Activated CD4-positive, alpha-beta T cell treated with anti-CD3 and anti-CD28 coated beads, Interleukin-2, Interleukin-4, amounts not matched to agents 100 ng/mL and 50 ng/mL, durations not matched to agents 16 hours and 8 hours (primary cell): ENCODE measurements around the gene KCNMB1.

ENCODE experiments used
- DNase-seq: peaks from one replicate; pipeline ENCODE4 v3.0.0-alpha.2; 2020; ENCODE audit warnings: low spot score

Gene KCNMB1

GRCh38 chr5:170414786-170415185 is 25.6 kb upstream of the KCNMB1 start:
- DNase-seq, result no peak

GRCh38 chr5:170413897-170414296 is 24.7 kb upstream of the KCNMB1 start:
- DNase-seq, result no peak

- DNase-seq, result peak; percentile 40
These were observed 21.9 kb upstream of the KCNMB1 start for GRCh38 chr5:170411100-170411499.

DNA sequence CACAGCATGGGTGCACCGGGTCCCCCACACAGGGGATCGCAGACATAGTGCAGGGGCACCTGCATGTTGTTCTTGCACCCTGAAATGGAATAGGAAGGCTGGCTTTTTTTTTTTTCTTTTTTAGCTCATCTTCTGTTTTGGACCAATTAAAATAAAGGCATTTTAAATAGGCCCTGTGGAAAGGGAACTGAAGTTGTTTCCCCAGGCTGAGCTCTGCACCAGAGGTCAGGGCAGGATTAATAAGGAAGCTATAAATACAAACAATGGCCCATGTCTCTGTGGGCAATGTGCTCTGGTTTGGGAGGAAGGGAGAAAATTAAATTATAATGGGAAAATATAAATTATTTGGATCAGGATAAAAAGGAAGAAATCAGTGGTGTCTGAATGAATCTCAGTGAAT is 21.2 kb upstream of the KCNMB1 start:
- no peak for DNase-seq

DNA sequence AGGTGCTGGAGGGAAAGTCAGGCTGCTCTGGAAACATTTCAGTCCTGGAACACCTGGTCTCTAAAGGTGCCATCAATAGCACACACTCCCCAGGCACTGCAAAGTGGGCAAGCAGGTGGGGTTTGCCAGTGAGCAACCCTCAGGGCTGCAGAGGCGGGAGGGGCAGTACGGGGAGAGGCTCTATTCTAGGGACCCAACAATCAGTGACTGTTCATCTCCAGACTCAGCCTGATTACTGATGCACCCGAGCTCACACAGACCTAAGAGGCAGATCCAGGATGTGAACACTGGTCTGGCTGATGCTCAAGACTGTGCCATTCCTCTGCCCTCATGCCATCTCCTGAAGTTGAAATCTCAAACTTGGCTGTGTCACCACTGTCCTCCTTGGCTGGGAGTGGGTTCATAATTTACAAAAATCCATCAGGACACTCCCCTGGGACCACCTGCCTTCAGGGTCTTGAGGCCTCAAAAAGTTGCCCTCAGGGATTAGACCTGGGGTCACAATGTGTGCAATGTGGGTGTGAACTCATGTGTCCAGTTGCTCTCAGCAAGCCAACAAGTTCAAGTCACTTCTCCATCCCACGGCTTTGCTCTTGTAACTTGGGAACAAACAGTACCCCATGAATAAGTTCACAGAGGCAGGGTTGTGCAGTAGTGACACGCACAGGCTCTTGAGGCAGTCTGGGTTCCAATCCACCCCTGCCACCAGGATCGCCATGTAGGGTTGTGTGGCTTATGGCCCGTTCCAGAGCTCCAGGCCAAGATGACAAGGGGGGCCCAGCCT is 19.9 kb upstream of the KCNMB1 start:
- DNase-seq, result no peak

GRCh38 chr5:170408226-170408625 is 19.1 kb upstream of the KCNMB1 start:
- no peak for DNase-seq

DNA sequence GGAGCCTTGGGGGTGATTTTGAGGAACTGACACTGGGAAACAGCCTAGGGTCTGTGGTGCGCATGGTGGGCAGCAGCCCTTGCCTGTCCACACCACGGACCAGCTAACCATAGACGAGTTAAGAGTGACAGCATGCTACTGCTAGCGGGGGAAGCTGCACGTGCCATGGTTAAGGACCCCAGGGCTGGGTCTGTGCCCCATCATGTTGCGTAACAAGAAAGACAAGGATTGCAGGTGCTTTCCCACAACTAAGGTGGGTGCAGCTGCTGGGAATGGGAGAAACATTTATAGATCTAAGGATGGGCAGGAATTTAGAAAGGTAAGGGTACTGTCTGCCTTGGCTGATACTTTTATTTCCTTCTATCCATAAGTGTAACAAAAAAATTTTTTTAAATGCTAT is 17.9 kb upstream of the KCNMB1 start:
- no peak for DNase-seq

DNA sequence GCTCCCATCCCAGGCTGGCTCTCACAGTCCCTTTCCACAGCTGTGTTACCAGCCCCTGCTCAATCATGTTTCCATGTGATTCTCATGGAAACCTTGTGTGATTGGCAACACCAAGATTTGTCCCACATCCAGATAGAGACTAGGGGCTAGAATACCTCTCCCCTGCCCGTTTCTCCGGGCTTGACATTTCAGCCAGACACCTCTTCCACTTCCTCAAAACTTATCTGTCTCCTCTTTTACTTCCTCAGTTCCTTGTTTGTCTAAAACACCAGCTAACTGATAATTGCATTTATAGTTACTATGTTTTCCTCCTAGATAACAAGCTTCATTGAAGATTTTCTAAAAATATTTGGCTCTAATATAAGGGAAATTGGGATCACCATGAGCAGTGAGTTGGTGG is 16.6 kb upstream of the KCNMB1 start:
- DNase-seq, result no peak

DNA sequence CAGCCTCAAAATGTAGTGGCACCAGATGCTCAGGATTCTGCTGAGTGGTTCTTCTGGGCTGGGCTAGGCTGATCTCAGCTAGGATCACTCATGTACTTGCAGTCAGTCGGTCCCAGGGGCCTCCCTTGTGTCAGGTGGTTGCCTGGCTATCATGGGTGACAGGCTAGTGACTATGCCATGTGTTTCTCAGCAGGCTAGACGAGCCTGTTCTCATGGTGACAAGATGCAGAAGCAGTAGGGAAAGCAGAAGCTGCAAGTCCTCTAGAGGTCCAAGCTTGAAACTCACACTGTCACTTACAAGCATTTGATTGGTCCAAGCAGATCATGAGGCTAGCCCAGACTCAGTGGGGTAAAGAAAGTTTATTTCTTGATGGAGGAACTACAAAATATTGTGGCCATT is 15.2 kb upstream of the KCNMB1 start:
- DNase-seq, result no peak

DNA sequence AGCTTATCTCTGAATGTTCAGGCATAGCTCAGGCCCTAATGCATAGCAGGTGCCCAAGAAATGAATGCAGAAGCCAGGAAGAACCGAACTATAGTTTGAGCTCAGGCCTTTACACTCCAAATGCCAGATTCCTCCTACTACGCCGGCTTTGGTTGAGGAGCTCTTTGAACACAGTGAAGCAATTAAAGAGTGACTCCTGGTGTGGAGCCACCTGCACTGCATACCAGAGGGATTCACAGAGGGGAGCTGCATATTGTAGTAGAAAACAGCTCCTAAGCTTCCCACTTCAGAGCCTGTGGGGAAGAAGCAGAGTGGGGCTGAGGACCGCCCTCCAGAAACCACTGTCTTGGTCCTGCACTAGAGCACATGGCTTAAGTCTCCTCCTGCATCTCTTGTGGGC is 14.5 kb upstream of the KCNMB1 start:
- no peak for DNase-seq

GRCh38 chr5:170402508-170402907 is 13.3 kb upstream of the KCNMB1 start:
- no peak for DNase-seq

DNA sequence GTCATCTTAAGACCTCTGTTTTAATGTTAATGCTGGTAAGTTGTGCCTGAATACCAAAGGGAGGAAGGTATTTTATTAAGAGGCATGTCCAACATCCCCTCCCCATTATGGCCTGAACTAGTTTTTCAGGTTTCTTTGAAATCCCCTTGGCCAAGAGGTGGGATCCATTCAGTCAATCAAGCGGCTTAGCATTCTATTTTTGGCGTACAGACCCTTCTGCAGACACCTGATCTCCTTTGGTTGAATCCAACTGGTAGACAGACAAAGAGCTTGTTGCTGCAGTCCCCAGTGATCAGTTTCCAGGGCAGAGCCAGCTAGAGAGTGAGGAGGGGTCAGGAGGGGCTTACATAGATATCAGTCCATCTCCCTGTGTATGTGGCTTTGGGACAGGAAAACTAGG is 7.9 kb upstream of the KCNMB1 start:
- DNase-seq, result no peak

GRCh38 chr5:170393958-170394357 is 4.8 kb upstream of the KCNMB1 start:
- no peak for DNase-seq

- DNase-seq, result peak; percentile 38
These were observed 4.1 kb upstream of the KCNMB1 start for GRCh38 chr5:170393235-170393634.

- no peak for DNase-seq
These were observed 1.3 kb upstream of the KCNMB1 start for GRCh38 chr5:170390472-170390871.

DNA sequence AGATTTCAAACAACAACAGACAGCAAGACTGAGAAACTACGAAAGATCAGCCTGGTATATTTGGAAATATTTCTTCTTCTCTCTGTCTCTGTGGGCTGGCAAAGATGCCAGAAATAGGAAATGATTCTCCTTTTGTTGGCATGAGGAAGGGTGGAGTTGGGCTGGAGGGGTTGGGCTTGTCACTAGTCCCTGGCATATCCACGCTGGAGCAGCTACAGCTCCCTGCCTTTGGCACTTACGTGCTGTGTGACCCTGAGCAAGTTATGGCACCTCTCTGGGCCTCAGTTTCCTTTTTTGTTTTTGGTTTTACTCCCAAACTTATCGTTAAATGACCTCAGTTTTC is 354 bp upstream of the KCNMB1 start:
- DNase-seq, result no peak

GRCh38 chr5:170387775-170388639 is 1.2 kb downstream of the KCNMB1 start:
- no peak for DNase-seq

GRCh38 chr5:170386743-170387395 is 2.3 kb downstream of the KCNMB1 start:
- DNase-seq, result no peak

GRCh38 chr5:170383227-170383626 is 5.9 kb downstream of the KCNMB1 start:
- DNase-seq, result no peak

DNA sequence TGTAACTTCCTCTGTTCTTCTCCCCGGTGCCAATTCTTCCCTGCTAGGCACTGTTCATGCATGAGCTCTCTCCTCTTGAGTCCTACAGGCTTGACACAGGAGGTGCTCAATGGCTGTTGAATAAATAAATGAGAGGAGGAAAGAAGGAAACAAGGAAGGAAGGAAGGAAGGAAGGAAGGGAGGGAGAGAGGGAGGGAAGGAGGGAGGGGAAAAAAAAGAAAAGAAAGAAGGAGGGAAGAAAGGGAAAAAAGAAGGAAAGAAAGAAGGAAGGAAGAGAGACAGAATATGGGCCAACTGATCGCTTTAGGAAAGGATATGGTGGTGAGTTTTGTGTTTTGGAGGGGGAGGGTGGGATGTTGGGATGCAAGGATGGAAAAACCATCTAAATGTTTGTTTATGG is 6.4 kb downstream of the KCNMB1 start:
- no peak for DNase-seq

DNA sequence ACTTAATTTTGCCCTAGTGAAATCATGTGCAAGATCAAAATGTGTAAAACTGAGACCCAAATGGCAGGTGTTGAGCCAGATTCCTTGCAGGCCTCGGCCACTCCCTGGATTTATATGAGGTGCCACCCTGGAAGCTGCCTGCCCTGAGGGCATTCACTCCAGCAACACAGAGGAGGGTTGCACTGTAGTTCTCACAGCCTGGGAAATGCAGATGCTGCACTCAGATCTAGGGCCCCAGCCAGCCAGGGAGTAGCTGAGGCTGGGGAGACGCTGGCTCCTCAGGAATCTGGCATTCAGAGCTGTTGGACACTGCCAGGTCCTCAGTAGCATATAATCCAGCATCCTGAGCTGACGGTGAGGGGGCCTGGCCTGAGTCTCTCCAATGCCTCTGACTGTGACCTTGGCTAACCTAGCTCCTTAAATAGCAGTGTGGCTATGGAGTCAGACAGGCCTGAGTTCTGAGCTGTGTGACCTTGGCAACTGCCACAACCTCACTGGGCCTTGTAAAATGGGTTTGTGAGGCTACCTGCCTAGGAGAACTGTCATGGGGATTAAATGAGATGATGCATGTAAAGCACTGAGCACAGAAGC is 8.7 kb downstream of the KCNMB1 start:
- no peak for DNase-seq

DNA sequence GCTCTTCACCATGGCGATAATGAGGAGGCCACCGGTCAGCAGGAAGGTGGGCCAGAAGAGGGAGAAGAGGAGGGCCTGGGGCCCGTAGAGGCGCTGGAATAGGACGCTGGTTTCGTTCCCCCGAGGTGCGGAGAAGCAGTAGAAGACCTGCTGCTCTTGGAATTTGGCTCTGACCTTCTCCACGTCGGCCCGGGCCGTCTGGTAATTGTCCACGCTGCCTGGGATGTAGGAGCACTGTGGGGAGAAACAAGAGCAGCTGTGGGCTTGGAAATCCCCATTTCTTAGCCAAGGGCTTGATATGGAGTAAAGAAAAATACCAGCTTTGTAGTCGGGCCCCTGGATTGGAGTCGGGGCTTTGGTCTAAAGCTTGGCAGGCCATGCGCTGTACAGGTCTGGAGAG is 10.4 kb downstream of the KCNMB1 start:
- DNase-seq, result no peak

DNA sequence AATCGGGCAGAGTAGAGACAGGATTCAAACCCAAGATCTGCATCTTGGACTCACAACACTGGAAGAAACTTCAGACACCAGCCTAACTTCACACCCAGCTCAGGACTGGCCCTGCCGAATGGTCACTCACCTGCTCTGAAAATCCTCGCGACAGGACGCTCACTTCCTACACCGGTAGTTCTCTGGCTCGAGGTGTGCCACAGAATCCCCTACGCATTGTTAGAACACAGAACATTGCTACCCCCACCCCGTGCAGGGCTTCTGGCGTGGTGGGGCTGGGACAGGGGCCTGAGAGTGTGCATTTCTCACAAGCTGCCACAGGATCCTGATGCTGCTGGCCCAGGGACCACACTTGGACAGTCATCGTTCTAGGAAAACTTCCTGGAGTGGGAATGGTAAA is 12.1 kb downstream of the KCNMB1 start:
- DNase-seq, result no peak
